Measurements from ENCODE around the gene TOPAZ1.

GRCh38 chr3:44309500-44309899 is 67.8 kb downstream of the TOPAZ1 start:
- no peak for TF ChIP-seq CTCF (IDR thresholded peaks at IDR 0.05)
- no peak for TF ChIP-seq POLR2AphosphoS5 (IDR thresholded peaks at IDR 0.05; ENCODE audit: low read depth, low read length)
- no peak for TF ChIP-seq REST (IDR thresholded peaks at IDR 0.05; ENCODE audit: insufficient read depth in 1 of 2, low read depth in 2 of 2, low read length in 1 of 2)
- TF ChIP-seq SIN3A (IDR thresholded peaks at IDR 0.05; ENCODE audit: borderline replicate concordance, insufficient read depth, low read depth, low read length): no peak
- TF ChIP-seq TCF7L2 (IDR thresholded peaks at IDR 0.05; ENCODE audit: low read depth, low read length): no peak
